GM12875 (cell line): ENCODE data around the gene DCLK2.
"Not testable (repeated sequence)": the region's sequence is repeated elsewhere in the genome, so short reads cannot be mapped to it uniquely, and the experiment has no call there.

ENCODE experiments used
- H3K4me3 ChIP-seq: one replicate; pipeline ENCODE4 v1.5.1; 2011; ENCODE audit warnings: low read depth, low read length, control low read depth
- TF ChIP-seq, protein P1 (sequence below): IDR thresholded peaks from 2 replicates; pipeline ENCODE4 v1.5.1; 2011; ENCODE audit warnings: low read depth, mild to moderate bottlenecking, control low read depth, inconsistent platforms, low read length, moderate library complexity, borderline replicate concordance; ENCODE audit not compliant: insufficient read depth

Gene DCLK2

DNA sequence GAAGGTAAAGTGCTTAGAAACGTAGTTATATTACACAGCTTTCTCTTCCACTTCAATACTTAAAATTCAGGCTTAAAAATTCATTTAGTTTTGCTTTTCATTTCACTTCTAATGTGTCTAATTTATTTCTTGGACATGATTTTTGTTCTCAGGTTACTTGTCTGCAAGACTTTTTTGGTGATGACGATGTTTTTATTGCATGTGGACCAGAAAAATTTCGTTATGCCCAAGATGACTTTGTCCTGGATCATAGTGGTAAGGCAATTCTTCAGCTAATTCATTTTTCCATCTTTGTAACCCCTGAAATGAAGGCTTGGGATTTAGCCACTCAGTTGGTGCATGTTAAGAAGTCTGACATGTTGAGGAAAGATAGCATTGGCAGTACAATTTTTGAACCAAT is 114.7 kb downstream of the DCLK2 start:
- H3K4me3 ChIP-seq: no peak overlapping the region
- TF ChIP-seq, protein P1, sequence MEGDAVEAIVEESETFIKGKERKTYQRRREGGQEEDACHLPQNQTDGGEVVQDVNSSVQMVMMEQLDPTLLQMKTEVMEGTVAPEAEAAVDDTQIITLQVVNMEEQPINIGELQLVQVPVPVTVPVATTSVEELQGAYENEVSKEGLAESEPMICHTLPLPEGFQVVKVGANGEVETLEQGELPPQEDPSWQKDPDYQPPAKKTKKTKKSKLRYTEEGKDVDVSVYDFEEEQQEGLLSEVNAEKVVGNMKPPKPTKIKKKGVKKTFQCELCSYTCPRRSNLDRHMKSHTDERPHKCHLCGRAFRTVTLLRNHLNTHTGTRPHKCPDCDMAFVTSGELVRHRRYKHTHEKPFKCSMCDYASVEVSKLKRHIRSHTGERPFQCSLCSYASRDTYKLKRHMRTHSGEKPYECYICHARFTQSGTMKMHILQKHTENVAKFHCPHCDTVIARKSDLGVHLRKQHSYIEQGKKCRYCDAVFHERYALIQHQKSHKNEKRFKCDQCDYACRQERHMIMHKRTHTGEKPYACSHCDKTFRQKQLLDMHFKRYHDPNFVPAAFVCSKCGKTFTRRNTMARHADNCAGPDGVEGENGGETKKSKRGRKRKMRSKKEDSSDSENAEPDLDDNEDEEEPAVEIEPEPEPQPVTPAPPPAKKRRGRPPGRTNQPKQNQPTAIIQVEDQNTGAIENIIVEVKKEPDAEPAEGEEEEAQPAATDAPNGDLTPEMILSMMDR: no peak

DNA sequence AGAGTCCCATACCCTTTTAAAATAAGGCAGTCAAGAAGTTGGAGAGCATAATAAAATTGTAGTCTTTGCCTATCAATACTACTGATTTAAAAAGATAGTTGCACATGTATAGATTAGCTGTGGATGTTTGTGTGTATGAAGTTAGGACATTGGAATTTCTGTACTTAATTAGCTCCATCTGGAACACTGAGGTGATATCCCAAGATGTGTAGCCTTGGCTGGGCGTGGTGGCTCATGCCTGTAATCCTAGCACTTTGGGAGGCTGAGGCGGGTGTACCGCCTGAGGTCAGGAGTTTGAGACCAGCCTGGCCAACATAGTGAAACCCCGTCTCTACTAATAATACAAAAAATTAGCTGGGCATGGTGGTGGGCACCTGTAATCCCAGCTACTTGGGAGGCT is 119.0 kb downstream of the DCLK2 start:
- not testable (repeated sequence) for H3K4me3 ChIP-seq

DNA sequence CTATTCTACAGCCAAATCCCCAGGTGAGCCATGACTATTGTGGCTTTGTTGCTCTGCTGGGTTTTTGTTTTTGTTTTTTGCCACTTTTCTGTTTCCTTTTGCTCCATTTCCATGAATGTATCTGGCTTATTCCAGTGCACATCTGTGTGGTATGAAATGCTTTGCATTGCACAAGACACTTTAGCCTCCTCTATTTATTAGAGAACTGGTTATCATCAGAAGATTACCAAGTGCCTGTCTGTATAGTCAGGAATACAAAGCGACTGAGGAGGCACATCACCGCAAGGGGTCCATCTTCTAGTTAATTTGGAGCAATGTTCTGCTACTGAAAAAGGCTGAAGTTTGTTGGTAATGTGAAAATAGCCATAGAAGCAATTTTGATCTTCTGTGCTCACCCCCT is 120.8 kb downstream of the DCLK2 start:
- TF ChIP-seq, protein P1: no peak
- no peak overlapping the region for H3K4me3 ChIP-seq

DNA sequence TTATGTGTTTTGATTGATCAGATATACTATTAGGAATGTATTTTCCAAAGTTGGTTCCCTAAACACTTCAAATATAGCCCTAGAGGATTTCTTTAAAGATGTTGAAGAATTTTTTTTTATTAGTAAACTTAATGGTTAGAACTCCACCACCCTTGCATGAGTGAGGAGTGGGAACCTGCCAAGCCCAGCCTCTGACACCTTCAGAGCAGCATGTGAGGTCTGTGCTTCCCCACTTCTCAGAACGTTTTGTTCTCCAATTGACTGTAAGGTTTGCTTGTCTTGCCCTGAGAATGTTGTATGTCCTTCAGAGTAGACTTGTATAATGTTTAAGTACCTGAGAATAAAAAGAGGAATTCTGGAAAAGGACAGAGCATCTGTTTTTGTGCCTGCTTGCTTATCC is 126.8 kb downstream of the DCLK2 start:
- no peak overlapping the region for H3K4me3 ChIP-seq
- TF ChIP-seq, protein P1: no peak

DNA sequence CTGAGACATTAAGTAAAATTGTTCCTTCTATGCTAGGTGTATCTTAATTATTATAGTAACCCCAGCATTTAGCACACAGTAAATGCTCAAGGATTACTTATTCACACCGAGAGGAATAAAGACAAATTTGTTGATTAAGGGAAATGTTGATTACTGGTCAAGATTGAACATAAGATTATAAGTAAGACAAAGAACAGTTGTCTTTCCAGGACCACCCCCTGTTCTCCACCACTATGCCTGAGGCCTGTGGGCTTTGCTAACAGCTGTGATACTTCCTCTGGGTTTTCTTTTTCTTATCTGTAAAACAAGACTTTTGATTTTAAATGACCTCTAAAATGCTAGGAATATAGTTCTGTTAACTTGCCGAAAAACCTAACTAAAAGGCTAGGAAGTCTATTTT is 128.0 kb downstream of the DCLK2 start:
- no peak overlapping the region for H3K4me3 ChIP-seq
- TF ChIP-seq, protein P1: no peak

DNA sequence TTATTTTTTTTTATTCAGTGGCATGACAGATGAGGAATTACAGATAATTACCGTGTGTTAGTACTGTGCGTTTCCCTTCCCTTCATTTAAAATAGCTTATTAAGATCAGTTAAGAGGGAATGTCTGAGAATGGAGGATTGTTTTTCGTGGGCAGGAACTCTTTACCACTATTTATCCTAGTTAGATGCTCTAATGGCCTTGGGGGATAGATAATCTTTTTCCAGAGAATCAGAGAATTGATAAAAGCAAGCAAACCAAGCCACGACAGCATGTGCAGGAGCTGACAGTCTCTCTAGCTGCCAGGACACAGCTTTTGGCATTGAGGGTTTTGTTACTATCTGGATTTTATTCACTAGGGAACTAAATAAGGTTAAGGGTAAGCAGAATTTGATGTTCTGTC is 128.7 kb downstream of the DCLK2 start:
- TF ChIP-seq, protein P1: no peak
- no peak overlapping the region for H3K4me3 ChIP-seq

DNA sequence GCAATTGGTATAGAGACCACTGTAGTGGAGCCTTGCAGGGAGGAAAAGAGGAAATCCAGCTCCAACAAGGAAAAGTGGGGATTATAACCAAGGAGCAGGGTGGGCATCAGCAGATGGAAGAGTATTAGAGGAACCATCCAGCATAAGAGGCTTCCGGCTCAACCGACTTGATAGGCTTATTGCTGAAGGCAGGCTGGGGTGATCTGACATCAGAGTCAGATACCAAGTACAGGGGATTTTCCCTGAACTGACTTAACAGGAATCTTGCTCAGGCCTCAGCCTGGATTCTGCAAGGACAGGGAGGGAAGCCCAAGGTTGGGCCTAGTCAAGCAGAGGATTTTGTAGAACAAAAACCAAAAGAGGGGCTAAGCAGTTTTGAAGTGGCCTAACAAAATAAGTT is 129.6 kb downstream of the DCLK2 start:
- TF ChIP-seq, protein P1: no peak
- H3K4me3 ChIP-seq: no peak overlapping the region
